HEK293 (cell line): ENCODE measurements around the gene AGAP3.

Source experiments
- CTCF ChIA-PET: fragments of 350-600 bp; formaldehyde crosslinking; extraction: SDS; loops from one replicate; lab custom pipeline; 2021; ENCODE audit warnings: antibody characterized with exemption; lab: Yijun Ruan, JAX
- POLR2A ChIA-PET: fragments of 300-600 bp; formaldehyde crosslinking; extraction: SDS; loops from one replicate; lab custom pipeline; 2020; ENCODE audit warnings: antibody characterized with exemption, inconsistent platforms; lab: Yijun Ruan, JAX
- H3K27ac ChIP-seq: fragments of 200-500 bp; sonication (Bioruptor generic); 2 replicates; pipeline ENCODE4 v1.5.1; 2014; ENCODE audit warnings: low read depth, low read length, control low read depth, inconsistent platforms; ENCODE audit errors: extremely low read depth
- H3K36me3 ChIP-seq, 2 experiments: fragments of 200-500 bp in 1 of 2; sonication (Bioruptor generic) in 1 of 2; 1 replicate in 1 of 2; 2 replicates in 1 of 2; pipeline ENCODE4 v1.5.1; 2014 to 2017; ENCODE audit warnings: inconsistent platforms in 2 of 2, low read length in 2 of 2; ENCODE audit not compliant: control insufficient read depth in 2 of 2, insufficient read depth in 1 of 2
- H3K4me1 ChIP-seq: fragments of 200-500 bp; sonication (Bioruptor generic); 2 replicates; pipeline ENCODE4 v1.5.1; 2014; ENCODE audit warnings: mild to moderate bottlenecking, low read length, inconsistent platforms; ENCODE audit not compliant: control insufficient read depth, insufficient read depth
- H3K4me3 ChIP-seq: 2 replicates; pipeline ENCODE4 v1.5.1; 2011; ENCODE audit warnings: low read depth, mild to moderate bottlenecking, control low read depth, low read length, moderate library complexity
- H3K9me3 ChIP-seq: fragments of 200-500 bp; sonication (Bioruptor generic); 2 replicates; pipeline ENCODE4 v1.5.1; 2014; ENCODE audit warnings: low read depth, low read length, inconsistent platforms; ENCODE audit not compliant: control insufficient read depth, insufficient read depth
- GLIS1 ChIP-seq: fragments of 450-650 bp; formaldehyde crosslinking; IDR thresholded peaks from 2 replicates; pipeline ENCODE4 v1.5.1; 2016; ENCODE audit warnings: missing biosample characterization, missing genetic modification characterization
- MZF1 ChIP-seq: fragments of 450-650 bp; formaldehyde crosslinking; IDR thresholded peaks from 2 replicates; pipeline ENCODE4 v1.5.1; 2017; ENCODE audit warnings: missing biosample characterization, missing genetic modification characterization, borderline replicate concordance
- PRDM4 ChIP-seq: fragments of 450-650 bp; formaldehyde crosslinking; IDR thresholded peaks from 2 replicates; pipeline ENCODE4 v1.5.1; 2017; ENCODE audit warnings: missing biosample characterization, missing genetic modification characterization
- RBAK ChIP-seq: fragments of 450-650 bp; formaldehyde crosslinking; IDR thresholded peaks from 2 replicates; pipeline ENCODE4 v1.5.1; 2016; ENCODE audit warnings: missing biosample characterization, missing genetic modification characterization
- REST ChIP-seq: fragments of 450-650 bp; formaldehyde crosslinking; IDR thresholded peaks from 2 replicates; pipeline ENCODE4 v1.5.1; 2016; ENCODE audit warnings: missing biosample characterization, missing genetic modification characterization
- YY1 ChIP-seq: fragments of 450-650 bp; formaldehyde crosslinking; IDR thresholded peaks from 2 replicates; pipeline ENCODE4 v1.5.1; 2018; ENCODE audit warnings: missing biosample characterization, missing genetic modification characterization
- ZBTB21 ChIP-seq: fragments of 450-650 bp; formaldehyde crosslinking; IDR thresholded peaks from 2 replicates; pipeline ENCODE4 v1.5.1; 2017; ENCODE audit warnings: missing biosample characterization, missing genetic modification characterization
- ZNF169 ChIP-seq: fragments of 450-650 bp; formaldehyde crosslinking; IDR thresholded peaks from 2 replicates; pipeline ENCODE4 v1.5.1; 2016; ENCODE audit warnings: missing biosample characterization, missing genetic modification characterization
- ZNF280D ChIP-seq: fragments of 450-650 bp; formaldehyde crosslinking; IDR thresholded peaks from 2 replicates; pipeline ENCODE4 v1.5.1; 2016; ENCODE audit warnings: missing biosample characterization, missing genetic modification characterization
- ZNF398 ChIP-seq: fragments of 450-650 bp; formaldehyde crosslinking; IDR thresholded peaks from 2 replicates; pipeline ENCODE4 v1.5.1; 2017; ENCODE audit warnings: missing biosample characterization, missing genetic modification characterization
- ZNF501 ChIP-seq: fragments of 450-650 bp; formaldehyde crosslinking; IDR thresholded peaks from 2 replicates; pipeline ENCODE4 v1.5.1; 2016; ENCODE audit warnings: missing biosample characterization, missing genetic modification characterization
- ZNF555 ChIP-seq: fragments of 450-650 bp; formaldehyde crosslinking; conservative IDR thresholded peaks from 2 replicates; pipeline ENCODE4 v1.5.1; 2017; ENCODE audit warnings: missing biosample characterization, mild to moderate bottlenecking, missing genetic modification characterization, inconsistent platforms
- ZNF580 ChIP-seq: fragments of 450-650 bp; formaldehyde crosslinking; IDR thresholded peaks from 2 replicates; pipeline ENCODE4 v1.5.1; 2016; ENCODE audit warnings: missing biosample characterization, missing genetic modification characterization
- ZNF658 ChIP-seq: fragments of 450-650 bp; formaldehyde crosslinking; IDR thresholded peaks from 2 replicates; pipeline ENCODE4; 2016; ENCODE audit warnings: missing biosample characterization, missing genetic modification characterization
- ZNF707 ChIP-seq: fragments of 450-650 bp; formaldehyde crosslinking; IDR thresholded peaks from 2 replicates; pipeline ENCODE4 v1.5.1; 2016; ENCODE audit warnings: missing biosample characterization, missing genetic modification characterization
- ZNF768 ChIP-seq: fragments of 450-650 bp; formaldehyde crosslinking; IDR thresholded peaks from 2 replicates; pipeline ENCODE4 v1.5.1; 2018; ENCODE audit warnings: missing biosample characterization, mild to moderate bottlenecking, missing genetic modification characterization
- ZSCAN16 ChIP-seq: fragments of 450-650 bp; formaldehyde crosslinking; IDR thresholded peaks from 2 replicates; pipeline ENCODE4 v1.5.1; 2016; ENCODE audit warnings: missing biosample characterization, missing genetic modification characterization
- ZSCAN5A ChIP-seq: fragments of 450-650 bp; formaldehyde crosslinking; IDR thresholded peaks from 2 replicates; pipeline ENCODE4 v1.5.1; 2016; ENCODE audit warnings: missing biosample characterization, missing genetic modification characterization
- ZXDB ChIP-seq: fragments of 450-650 bp; formaldehyde crosslinking; IDR thresholded peaks from 2 replicates; pipeline ENCODE4 v1.5.1; 2016; ENCODE audit warnings: missing biosample characterization, missing genetic modification characterization

AGAP3 gene

GRCh38 chr7:151133986-151134742 is 47.9 kb downstream of the AGAP3 start:
- Histone ChIP-seq H3K9me3 (no peaks in the 10 kb centered on the region), H3K4me3 (no peak overlapping the region), H3K27ac (no peak overlapping the region), H3K36me3 (peaks cover 0 to 100% of the 10 kb centered on the region in 2 experiments; a peak in 1 of 3 replicates), H3K4me1 (no peaks in the 10 kb centered on the region)
- ChIA-PET CTCF (interaction anchor here (0.6 kb wide), 1 partner anchor 10 kb away, joined by 5 read pairs; no protein-coding TSS in a partner anchor), POLR2A (no interaction called here)
- no peak for TF ChIP-seq ZNF280D (tag by site-specific recombination)
- no peak for TF ChIP-seq REST (tag by site-specific recombination)
- no peak for TF ChIP-seq ZNF169 (tag by site-specific recombination)
- no peak for TF ChIP-seq ZBTB21 (tag by site-specific recombination)
- TF ChIP-seq ZNF768 (tag by site-specific recombination) = no peak
- no peak for TF ChIP-seq ZNF658
- TF ChIP-seq ZNF398 (tag by site-specific recombination) = no peak
- no peak for TF ChIP-seq YY1
- TF ChIP-seq ZSCAN16 (tag by site-specific recombination) = no peak
- no peak for TF ChIP-seq MZF1 (tag by site-specific recombination)
- TF ChIP-seq GLIS1 (tag by site-specific recombination) = no peak
- no peak for TF ChIP-seq ZNF580
- TF ChIP-seq RBAK (tag by site-specific recombination) = no peak
- no peak for TF ChIP-seq ZNF707
- no peak for TF ChIP-seq ZSCAN5A (tag by site-specific recombination)
- no peak for TF ChIP-seq ZNF501 (tag by site-specific recombination)
- no peak for TF ChIP-seq PRDM4 (tag by site-specific recombination)
- TF ChIP-seq ZXDB = no peak
- no peak for TF ChIP-seq ZNF555
